GM19328 (cell line): ENCODE data around the gene SQSTM1.
"Not testable (repeated sequence)": the region's sequence is repeated elsewhere in the genome, so short reads cannot be mapped to it uniquely, and the experiment has no call there.

Experiments
- ATAC-seq: cut with Tn5 transposase; IDR thresholded peaks from one replicate; pipeline ENCODE4 v1.9.1; 2021; ENCODE audit warnings: mild to moderate bottlenecking, moderate library complexity; ENCODE audit not compliant: unreplicated experiment

The SQSTM1 gene

DNA sequence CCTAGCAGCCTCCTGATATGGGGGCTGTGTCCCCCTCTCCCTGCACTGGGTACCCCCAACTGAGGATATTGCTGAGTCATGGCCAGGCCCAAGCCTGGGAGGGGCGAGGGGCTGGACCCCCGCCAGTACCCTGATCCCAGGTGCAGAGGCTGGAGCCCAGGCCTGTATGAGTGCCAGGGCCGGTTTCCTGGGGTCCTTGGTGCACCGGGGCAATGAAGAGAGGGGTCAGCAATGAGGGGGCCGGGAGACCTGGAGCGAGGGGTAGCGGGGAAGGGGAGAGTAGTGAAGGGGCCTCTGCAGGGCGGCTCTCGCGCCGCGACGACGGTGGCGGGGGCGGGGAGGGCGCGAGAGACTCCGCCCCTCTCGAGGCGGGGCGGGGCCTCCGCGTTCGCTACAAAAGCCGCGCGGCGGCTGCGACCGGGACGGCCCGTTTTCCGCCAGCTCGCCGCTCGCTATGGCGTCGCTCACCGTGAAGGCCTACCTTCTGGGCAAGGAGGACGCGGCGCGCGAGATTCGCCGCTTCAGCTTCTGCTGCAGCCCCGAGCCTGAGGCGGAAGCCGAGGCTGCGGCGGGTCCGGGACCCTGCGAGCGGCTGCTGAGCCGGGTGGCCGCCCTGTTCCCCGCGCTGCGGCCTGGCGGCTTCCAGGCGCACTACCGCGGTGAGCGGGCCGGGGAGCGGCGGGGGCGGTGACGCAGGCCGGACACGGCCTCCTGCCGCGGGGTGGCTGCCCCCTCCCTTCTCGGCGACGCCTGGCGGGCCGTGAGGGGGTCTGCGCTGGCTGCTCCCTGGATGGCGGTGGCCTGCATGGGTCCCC lies at the start of gene SQSTM1:
Gene SQSTM1, plus strand, starts transcription at position 423 of the 815 bp plus-strand sequence. Its CDS starts 32 bp downstream, at position 455.
- ATAC-seq = peak; percentile 49

DNA sequence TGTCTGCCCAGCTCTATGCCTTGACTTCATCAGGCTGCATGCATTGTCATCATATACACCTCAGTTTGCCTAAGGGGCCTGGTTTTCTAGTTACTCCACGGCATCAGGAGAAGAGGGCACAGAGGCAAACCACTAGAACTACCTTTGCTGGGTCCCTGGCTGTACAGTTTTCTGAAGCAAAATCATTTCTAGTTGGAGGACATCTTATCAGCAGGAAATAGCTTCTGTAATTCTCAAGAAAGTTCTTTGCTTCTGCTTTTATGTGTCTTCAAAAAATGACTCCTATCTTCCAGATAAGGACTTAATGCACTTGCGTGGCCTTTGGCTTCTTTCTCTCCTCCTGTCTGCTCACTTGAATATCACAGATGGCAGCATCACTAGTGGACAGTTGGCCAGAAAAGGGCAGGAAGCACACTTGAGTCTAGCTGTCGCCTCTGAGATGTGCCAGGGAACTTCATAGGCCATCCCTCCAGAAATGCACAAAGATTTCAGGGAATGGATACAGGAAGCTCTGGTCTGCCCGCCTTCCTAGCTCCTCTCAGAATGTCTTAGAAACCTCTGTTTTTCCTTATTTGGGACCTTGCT lies 49.3 kb upstream of the SQSTM1 start:
- no peak for ATAC-seq

DNA sequence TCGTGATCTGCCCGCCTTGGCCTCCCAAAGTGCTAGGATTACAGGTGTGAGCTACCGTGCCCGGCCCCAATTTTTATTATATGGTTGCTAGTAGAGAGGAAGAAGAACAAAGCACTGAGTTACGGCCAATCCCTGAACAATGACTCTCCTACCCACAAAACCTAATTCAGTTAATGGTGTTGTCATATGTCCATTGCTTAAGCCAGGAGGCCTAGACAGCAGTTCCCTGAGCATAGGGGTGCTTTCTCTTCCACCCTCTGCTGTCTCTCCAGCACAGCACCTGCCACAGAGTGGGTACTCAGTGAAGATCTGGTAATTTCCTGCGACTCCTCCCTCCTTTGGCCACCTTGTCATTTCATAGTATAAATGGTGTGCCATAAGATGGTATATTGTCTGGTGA lies 48.4 kb upstream of the SQSTM1 start:
- no peak for ATAC-seq

DNA sequence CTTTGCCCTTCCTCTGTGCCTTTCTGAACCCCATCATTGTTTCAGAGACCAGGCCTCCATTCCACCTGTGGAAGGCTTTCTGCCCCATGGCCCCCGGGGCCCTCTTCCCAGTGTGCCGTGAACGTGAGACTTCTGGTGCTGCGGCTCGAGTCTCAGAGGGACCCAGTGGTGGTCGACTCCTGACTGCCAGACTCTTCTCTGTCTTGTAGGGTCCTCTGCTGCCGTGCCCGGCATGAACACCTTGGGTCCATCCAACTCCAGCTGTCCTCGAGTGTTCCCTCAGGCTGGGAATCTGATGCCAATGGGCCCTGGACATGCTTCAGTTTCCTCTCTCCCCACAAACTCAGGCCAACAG lies 47.0 kb upstream of the SQSTM1 start:
- ATAC-seq = no peak

DNA sequence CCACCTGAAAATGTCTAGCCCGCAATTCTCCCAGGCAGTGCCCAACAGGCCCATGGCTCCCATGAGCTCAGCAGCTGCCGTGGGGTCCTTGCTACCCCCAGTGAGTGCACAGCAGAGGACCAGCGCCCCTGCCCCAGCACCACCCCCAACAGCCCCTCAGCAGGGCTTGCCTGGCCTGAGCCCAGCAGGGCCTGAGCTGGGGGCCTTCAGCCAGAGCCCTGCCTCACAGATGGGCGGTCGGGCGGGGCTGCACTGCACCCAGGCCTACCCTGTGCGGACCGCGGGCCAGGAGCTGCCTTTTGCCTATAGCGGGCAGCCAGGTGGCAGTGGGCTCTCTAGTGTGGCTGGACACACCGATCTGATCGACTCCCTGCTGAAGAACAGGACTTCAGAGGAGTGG lies 46.3 kb upstream of the SQSTM1 start:
- no peak for ATAC-seq

DNA sequence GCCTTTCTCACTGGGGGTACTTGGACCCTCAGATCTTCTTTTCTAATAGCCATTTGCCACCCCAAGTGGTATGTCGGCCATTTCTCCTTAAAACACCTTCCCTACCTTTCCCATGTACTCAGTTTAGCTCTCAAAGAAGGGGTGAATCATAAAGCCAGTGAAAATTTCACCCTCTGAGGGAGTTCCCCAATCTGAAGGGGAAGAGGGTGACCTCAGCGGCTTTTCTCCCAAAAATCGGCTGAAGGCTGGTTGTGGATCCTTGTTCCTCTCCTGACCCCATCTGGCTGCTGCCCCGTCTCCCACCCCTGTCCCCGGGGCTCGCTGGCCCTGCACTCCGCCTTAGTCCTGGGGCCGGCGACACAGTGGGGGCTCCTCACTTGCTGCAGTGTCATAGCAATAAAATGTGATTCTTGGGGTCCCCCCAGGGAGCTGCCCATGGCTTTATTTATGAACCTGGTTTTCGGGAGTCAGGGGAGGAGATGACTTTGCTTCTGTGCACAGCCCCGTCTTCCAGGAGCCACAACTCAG lies 44.2 kb upstream of the SQSTM1 start:
- no peak for ATAC-seq

DNA sequence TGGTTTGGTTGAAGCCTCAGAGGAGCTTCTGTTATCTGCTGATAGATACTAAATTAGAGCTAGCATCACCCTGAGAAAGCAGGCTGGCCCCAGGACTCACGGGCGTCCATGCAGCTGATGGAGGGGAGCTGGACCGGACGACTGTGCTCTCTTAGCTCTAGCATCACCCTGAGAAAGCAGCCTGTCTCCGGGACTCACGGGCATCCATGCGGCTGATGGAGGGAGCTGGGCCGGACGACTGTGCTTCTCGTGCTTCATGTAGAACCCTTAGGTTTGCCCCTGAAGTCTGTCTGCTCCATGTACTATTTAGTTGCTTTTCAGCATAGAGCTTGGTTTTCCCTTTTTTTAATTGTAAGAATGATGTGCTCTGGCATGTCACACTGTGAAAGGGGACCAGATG lies 43.2 kb upstream of the SQSTM1 start:
- ATAC-seq = no peak

DNA sequence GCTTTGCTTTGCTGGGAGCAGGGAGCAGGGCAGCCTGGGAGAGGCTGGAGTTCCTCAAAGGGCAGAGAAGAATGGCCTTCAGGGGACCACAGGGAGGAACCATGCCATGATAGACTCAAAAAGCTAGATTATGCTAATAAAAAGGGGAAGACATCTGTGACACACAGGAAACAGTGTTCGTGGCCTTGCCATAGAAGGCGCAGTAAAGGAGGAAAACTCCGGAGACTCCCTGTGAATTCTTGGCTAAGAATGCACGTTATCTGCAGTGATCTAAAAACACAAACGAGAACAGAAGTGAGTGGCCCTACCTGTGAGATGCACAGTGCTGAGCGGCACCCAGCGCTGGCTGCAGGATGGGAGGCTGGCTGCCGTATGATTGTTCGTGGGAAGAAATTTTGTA lies 42.8 kb upstream of the SQSTM1 start:
- no peak for ATAC-seq

DNA sequence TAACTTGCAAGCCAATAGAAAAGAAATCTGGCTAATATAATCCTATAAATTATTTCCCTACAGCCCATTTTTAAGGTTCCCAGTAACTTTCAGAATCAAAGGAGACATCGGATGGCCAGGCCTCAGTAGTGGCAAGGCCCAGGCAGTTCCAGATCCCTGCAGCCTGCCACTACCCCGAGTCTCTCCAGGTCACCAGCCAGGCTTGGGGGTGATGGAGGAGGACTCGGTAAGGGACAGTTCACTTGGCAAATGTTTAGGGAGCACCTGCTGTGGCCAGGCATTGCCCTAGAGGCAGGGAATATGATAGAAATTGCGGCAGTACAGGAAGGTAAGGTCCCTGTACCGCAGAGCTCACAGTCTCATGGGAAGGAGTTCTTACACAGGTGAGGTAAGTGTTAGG lies 42.1 kb upstream of the SQSTM1 start:
- ATAC-seq = no peak

DNA sequence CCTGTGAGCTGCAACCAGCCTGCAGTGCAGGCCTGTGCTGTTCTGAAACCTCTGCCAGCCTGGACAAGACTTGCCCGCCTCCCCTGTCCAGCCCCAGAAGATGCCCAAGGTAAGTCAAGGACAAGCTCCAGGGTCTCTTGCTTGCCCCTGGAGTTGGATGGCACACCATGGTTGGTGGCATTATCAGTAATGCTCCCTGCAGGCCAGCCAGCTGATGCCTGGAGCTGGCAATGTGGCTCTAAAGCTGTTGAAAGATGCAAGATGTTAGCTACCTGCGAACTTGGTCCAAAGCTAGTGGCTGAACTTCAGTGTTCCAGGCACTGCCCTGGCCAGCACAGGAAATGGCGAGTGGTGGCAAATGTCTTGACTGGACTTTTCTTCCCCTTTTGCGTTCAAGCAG lies 40.9 kb upstream of the SQSTM1 start:
- ATAC-seq = no peak

DNA sequence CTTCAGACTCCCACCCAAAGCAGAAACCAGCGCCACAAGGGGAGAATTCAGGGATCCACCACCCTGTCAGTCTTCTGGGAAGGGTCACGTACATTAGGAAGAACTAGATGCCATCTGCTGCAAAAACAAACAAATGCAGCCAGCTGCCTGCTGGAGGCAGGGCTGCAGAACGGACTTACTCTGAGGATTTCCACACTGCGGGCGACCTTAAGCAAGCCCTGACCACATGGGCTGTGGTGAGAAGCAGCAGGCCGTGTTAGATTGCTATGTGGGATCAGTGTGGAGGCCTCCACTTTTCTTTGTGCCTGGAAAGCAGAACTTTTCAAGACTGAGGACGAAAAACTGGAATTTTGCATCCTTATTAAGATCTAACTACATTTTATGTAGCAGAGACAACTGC lies 40.3 kb upstream of the SQSTM1 start:
- ATAC-seq = no peak

DNA sequence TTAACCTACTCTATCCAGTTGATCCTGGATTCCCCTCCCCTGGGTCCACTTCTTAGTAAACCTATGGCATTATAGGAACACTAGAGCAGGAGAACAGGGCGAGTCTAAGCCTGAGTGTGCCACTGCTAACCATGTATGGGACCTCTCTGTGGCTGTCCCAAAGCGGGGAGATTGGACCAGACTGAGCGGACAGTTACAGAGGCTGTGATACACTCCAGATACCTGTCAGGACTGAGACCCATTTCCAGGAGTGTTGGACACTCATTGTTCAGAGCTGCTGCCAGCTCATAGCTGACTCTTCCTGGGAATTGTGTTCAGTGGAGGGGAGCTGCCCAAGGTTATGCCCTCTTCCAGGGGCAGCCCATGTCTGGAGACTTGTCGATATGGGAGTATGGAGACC lies 38.9 kb upstream of the SQSTM1 start:
- no peak for ATAC-seq

DNA sequence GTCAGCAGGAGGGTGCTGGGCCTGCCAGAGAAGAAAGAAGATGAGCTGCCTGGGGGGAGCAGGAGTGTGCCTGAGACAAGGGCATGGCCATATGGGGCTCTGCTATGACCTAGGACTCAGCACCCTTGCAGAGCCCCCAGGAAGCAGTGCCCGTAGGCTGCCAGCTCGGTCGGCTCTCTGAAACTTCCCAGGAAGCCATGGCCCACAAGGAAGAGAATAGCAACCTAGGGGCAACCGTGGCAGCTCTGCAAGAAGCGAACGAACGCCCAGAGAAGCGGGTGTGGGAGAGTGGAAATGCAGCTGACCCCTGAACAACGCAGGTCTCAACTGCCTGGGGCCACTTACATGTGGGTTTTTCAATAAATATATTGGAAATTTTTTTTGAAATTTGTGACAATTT lies 37.6 kb upstream of the SQSTM1 start:
- ATAC-seq = no peak

DNA sequence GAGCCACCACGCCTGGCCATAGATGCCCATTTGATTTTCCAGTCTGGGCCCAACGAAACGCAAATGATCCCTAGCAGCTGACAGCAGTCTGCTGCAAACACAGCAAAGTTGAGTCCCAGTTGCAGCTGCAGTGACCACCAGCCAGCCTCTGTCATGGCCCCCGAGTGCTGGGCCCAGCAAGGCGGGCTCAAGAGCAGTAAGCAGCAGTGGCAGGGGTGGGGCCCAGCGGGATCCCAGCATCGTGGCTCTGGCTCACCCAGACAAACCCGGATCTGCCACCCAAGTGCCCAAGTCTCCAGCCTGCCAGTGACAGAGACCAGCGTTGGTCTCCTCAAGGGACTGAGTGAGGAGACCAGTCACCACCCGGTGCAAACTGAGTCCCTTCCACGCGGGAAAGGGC lies 33.8 kb upstream of the SQSTM1 start:
- ATAC-seq = no peak

DNA sequence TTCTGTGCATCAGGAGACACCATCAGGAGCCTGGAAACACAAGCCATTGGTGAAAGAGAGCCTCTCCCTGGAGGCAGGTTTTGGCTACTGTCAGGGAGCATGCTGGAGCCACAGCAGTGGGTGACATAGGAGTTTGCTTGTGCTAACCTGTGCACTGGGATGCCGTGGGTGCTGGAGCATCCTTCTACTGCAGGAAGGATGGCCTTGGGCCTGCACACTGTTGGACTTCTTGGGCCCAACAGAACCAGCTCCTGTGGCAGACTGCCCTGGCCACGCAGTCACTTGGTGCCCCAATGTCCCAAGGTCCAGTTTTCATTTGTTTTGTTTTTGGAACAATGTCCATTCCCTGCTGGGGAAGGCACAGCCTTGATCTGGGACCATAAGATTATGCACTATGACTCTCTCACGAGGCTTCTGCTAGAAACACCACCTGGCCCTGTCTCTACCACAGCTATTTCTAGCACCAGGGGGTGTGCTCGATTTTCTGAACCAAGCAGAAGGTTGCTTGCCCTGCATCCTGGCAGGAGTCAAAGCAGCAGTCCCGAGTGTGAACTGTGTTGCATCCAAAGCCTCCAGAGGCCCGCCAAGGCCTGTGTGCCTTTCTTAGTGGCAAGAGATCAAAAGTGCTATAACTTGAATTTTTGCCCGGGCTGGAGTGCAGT lies 32.4 kb upstream of the SQSTM1 start:
- no peak for ATAC-seq

DNA sequence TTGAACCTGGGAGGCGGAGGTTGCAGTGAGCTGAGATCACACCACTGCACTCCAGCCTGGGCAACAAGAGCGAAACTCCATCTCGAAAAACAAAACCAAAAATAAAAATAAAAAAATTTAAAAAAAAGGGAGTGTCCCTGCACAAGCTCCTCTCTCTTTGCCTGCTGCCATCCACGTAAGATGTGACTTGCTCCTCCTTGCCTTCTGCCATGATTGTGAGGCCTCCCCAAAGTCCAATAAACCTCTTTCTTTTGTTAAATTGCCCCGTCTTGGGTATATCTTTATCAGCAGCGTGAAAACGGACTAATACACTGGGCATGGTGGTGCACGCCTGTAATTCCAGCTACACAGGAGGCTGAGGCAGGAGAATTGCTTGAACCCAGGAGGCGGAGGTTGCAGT lies 31.4 kb upstream of the SQSTM1 start:
- ATAC-seq = not testable (repeated sequence)

DNA sequence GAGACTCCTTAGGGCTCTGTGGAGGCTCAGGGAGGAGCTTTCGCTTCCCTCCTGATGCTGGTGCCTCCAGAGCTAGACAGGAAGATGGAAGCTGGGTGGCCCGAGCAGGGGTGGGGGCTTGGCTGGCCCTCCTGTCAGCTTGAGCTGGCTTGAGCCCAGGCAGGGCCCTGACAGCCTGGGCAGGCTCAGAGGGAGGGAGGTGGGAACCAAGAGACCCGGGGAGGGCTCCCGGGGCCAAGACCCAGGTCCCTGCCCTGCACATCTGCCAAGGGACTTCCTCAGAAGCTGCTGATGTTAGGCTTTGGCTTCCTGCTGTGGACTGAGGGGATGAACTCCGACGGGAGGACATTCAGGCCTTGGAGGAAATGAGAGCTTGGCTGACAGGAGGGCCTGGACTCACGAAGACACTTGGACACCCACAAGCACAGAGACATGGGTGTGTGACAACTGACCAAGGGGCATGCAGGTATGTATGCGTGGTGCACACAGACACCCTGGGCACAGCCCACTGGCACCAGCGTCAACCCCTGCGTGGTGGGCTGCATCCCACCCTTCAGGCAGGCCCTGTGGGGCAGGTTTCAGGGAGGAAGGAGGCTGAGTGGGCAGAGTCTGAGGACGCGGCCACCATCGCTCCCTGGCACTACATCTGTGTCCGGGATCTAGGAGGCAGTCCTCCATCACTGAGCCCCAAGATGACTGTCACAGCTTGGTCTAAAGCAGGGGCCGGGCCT lies 28.7 kb upstream of the SQSTM1 start:
- no peak for ATAC-seq

DNA sequence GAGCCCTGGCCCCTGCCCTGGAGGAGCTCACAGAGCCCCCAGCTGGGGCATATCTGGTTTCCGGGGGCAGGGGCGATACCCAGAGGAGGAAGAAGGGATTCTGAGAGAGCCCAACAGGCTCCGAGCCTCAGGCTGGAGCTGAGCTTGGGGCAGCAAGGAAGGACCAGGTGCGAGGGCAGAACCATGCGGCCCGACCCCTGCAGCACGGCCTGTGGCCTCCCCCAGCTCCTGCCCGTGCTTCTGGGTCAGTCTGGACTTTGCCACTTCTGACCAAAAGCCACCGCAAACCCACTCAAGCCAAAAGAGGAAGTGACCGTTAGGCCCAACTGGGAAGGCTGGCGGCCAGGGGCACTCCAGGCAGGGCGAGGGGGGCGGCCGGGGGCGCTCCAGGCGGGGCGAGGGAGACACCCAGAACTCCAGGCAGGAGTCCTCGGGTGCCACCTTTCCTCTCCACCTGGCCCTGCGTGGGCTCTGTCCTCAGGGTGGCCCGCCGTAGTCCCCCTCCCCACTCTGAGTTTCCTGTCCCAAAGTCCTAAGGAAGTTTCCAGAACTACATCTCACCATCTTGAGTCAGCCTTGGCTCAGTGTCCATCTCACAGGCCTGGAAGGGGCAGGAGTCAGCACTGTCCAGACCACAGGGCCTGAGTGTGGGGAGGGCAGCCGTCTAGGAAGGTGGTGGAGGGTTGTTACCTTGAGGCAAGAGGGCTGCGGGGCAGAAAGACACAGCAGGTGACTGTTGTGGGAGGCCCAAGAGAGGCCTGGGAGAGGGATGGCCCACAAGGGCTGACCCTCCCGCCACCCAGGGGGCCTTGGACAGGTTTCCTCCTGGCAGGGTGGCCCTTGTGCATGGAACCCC lies 27.9 kb upstream of the SQSTM1 start:
- ATAC-seq = no peak

DNA sequence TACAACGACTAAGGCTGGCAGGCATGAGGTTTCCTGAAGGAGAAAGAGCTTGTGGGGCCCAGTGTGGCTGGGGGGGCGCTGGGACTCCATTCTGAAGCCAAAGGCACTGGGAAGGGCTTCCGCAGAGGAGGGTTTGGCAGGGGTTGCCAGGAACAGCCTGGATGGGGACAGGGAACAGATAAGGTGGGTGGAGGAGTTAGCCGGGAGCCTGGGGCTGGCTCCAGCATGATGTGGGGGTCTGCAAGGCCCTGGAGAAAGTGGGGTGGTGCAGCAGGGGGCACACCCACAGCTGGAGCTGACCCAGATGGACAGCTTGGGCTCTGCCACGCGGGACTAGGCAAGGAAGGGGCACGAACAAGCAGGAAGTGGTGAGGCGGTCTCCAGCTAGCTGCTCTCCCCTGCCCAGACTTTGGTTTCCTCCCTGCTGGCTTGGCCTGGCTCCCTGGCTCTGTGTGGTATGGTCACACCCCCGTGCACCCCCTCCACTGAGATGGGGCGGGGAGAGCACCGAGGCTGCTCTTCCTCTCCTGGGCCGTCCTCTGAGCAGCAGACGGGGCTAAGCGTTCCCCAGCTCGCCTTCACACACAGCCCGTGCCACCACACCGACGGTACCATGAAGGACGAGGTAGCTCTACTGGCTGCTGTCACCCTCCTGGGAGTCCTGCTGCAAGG lies 27.1 kb upstream of the SQSTM1 start, which contains the start of gene LTC4S:
Gene LTC4S, plus strand, starts transcription at position 519 of the 672 bp plus-strand sequence. Its CDS starts 95 bp downstream, at position 614.
- no peak for ATAC-seq

DNA sequence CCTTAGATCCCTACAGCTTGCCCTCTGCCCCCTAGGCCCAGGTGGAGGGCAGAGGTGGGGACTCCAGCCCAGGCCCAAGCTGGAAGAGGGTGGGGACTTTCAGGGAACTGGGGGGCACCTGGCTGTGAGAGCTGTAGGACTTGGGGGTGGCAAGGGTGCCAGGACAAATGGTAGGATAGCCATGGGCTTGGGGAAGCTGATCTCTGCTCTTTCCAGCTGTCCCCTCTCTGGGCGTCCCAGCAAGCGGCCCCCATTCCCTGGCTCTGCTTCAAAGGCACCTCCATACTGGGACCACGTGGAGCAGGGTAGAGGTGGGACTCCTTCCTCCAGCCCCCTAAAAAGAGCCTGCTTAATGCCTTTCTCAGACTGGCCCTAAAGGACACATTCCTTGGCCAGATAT lies 26.5 kb upstream of the SQSTM1 start:
- no peak for ATAC-seq
